ENCODE results near the gene GCDH. TPM values are rescaled to one million over a fixed set of nuclear protein-coding genes. Genes with fewer than 3 reads are reported as not detected.

Gene GCDH
- total RNA-seq, 2 experiments from 2014 or later: 31.5 to 48.7 TPM

GRCh38 chr19:12891553-12892021 lies 627 bp downstream of the GCDH start:
- Histone ChIP-seq H3K4me1 (ENCODE audit: insufficient read depth, low read length, poor library complexity, severe bottlenecking) (peaks cover 14% of the 10 kb centered on the region), H3K4me3 (ENCODE audit: low read depth, low read length, poor library complexity, severe bottlenecking) (peak overlapping the region; percentile 91), H2AFZ (ENCODE audit: low read length) (no peak overlapping the region), H3K79me2 (ENCODE audit: insufficient read depth, low read depth, low read length) (peaks cover 9% of the 10 kb centered on the region; the same call in 1 of the 2 replicates), H3K9me2 (ENCODE audit: insufficient read depth, low read length) (no peaks in the 10 kb centered on the region), H3K27ac (ENCODE audit: low read depth, low read length, poor library complexity, severe bottlenecking) (peak overlapping the region; percentile 3), H4K20me1 (ENCODE audit: insufficient read depth, low read length) (no peaks in the 10 kb centered on the region), H3K9me3 (ENCODE audit: low read length) (no peaks in the 10 kb centered on the region), H3K36me3 (ENCODE audit: insufficient read depth, low read length) (peaks cover 22% of the 10 kb centered on the region; the same call in 1 of the 2 replicates), H3K4me2 (ENCODE audit: low read length) (peak overlapping the region; percentile 95)
- CTCF ChIA-PET (ENCODE audit: unreplicated experiment): interaction anchor here (0.8 to 1.1 kb wide), 2 partner anchors 10 to 74 kb away, joined by 4 read pairs; partner anchors contain the start of gene DNASE2
- TF ChIP-seq CTCF (conservative IDR thresholded peaks at IDR 0.05; ENCODE audit: low read length) (no peak), EZH2phosphoT487 (IDR thresholded peaks at IDR 0.05; ENCODE audit: borderline replicate concordance, low read depth, low read length) (no peak)
- intact Hi-C loops (cut with micrococcal nuclease; ENCODE audit: unreplicated experiment): loop anchor here (1.0 to 5.0 kb wide), 3 partner anchors 10 to 66 kb away; partner anchors contain the start of genes DNASE2, FARSA and GADD45GIP1
- TSS peak; percentile 53 for BruUV-seq (replicated peaks)
- no peak for DNase-seq (ENCODE audit: low spot score)
- POLR2A ChIA-PET: interaction anchor here (0.6 to 1.5 kb wide), 4 partner anchors 9 to 156 kb away, joined by 3 to 8 read pairs (median 5); partner anchors contain the start of gene DNASE2

DNA sequence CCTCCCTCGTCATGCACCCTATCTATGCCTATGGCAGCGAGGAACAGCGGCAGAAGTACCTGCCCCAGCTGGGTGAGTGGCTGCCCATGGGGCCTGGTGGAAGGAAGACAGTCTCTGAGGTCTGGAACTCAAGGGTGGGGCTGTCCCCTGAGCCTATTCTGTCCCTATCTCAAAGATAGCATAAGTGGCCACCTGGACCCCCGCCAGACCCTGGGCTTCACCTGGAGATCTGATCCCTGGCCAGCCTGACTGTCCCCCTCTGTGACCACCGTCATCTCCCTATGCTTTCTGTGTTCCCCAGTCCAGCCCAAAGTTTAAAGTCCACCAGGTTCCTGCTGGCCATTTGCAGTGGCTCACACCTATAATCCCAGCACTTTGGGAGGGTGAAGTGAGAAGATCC lies 2.6 kb downstream of the GCDH start:
- ChIA-PET POLR2A (no interaction called here), CTCF (ENCODE audit: unreplicated experiment) (no interaction called here)

More for the DNA sequence above, 2.6 kb downstream of the GCDH start:
- no peaks in the 10 kb centered on the region for H3K9me3 ChIP-seq (ENCODE audit: low read length)
- intact Hi-C loops (cut with micrococcal nuclease; ENCODE audit: unreplicated experiment): loop anchor here (5.0 kb wide), 1 partner anchor 64 kb away; the partner anchor contains the start of gene GADD45GIP1
- no peak overlapping the region for H3K4me2 ChIP-seq (ENCODE audit: low read length)
- no TSS peak for BruUV-seq (replicated peaks)
- no peak for TF ChIP-seq CTCF (conservative IDR thresholded peaks at IDR 0.05; ENCODE audit: low read length)
- no peak for TF ChIP-seq EZH2phosphoT487 (IDR thresholded peaks at IDR 0.05; ENCODE audit: borderline replicate concordance, low read depth, low read length)
- H3K27ac ChIP-seq (ENCODE audit: low read depth, low read length, poor library complexity, severe bottlenecking): no peak overlapping the region
- H3K4me3 ChIP-seq (ENCODE audit: low read depth, low read length, poor library complexity, severe bottlenecking): no peak overlapping the region
- no peak overlapping the region for H2AFZ ChIP-seq (ENCODE audit: low read length)
- peaks cover 14% of the 10 kb centered on the region for H3K4me1 ChIP-seq (ENCODE audit: insufficient read depth, low read length, poor library complexity, severe bottlenecking)
- H3K9me2 ChIP-seq (ENCODE audit: insufficient read depth, low read length): no peaks in the 10 kb centered on the region
- no peak for DNase-seq (ENCODE audit: low spot score)
- H3K79me2 ChIP-seq (ENCODE audit: insufficient read depth, low read depth, low read length): peaks cover 9% of the 10 kb centered on the region; the same call in 1 of the 2 replicates
- no peaks in the 10 kb centered on the region for H4K20me1 ChIP-seq (ENCODE audit: insufficient read depth, low read length)
- peaks cover 35% of the 10 kb centered on the region; the same call in 1 of the 2 replicates for H3K36me3 ChIP-seq (ENCODE audit: insufficient read depth, low read length)

Data from OCI-LY7 (cell line).